HG02678 (cell line): ENCODE data around the gene EPAS1.

ENCODE experiments used
- ATAC-seq: cut with Tn5 transposase; IDR thresholded peaks from one replicate; pipeline ENCODE4 v1.9.1; 2021; ENCODE audit warnings: mild to moderate bottlenecking, moderate library complexity; ENCODE audit not compliant: unreplicated experiment

EPAS1 gene

DNA sequence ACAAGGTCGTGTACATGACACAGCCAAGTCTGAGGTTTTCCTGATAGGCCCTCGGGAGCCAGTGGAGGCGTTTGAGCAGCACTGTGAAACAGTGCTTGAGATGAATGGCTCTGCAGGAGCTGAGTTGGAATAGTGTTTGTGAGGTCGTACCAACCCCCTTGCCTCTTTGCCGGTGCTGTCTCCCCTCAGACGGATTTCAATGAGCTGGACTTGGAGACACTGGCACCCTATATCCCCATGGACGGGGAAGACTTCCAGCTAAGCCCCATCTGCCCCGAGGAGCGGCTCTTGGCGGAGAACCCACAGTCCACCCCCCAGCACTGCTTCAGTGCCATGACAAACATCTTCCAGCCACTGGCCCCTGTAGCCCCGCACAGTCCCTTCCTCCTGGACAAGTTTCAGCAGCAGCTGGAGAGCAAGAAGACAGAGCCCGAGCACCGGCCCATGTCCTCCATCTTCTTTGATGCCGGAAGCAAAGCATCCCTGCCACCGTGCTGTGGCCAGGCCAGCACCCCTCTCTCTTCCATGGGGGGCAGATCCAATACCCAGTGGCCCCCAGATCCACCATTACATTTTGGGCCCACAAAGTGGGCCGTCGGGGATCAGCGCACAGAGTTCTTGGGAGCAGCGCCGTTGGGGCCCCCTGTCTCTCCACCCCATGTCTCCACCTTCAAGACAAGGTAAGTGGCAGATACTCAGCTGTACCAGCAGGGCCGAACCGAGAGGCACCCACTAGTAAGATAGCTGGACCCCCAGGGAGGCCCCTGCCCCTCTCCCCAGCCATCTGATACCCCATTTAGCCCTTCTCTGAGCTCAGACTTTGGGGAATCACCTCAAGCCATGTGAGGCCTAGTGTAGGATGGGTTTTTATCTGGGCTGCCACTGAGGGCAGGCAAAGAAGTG lies 83.1 kb downstream of the EPAS1 start:
- no peak for ATAC-seq

DNA sequence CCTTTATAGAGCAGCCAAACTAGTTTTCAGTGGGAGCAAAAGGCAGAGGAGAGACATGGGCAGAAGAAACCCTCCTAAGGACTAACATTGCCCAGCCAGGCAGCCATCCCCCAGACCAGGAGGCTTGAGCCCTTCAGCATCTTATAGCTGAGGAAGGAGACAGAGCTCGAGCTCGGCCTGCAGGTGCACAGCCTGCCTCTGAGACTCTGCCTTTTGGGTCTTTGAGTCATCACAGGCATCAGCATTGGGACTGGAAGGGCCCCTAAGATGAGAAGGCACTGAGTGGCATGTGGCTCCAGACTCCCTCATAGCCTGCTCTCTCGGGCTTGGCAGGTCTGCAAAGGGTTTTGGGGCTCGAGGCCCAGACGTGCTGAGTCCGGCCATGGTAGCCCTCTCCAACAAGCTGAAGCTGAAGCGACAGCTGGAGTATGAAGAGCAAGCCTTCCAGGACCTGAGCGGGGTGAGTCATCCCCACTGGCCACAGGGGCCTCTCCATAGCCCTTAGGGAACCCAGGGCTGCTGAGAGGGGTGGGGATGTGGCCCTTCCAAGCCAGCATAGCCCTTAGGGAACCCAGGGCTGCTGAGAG lies 84.1 kb downstream of the EPAS1 start:
- ATAC-seq, result no peak

DNA sequence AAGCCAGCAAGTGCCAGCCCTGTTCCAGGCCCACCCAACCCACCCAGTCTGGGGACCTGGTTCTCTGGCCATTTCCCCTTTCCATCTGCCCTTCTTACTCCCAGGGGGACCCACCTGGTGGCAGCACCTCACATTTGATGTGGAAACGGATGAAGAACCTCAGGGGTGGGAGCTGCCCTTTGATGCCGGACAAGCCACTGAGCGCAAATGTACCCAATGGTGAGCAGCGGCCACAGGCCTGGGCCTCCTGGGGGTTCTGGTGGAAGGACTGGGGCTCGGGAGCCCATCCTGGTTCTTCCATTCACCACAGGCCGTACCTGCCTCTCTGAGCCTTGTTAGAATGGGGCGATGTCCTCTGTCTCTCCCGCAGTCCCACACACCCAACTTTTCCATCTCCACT lies 84.7 kb downstream of the EPAS1 start:
- ATAC-seq, result no peak

DNA sequence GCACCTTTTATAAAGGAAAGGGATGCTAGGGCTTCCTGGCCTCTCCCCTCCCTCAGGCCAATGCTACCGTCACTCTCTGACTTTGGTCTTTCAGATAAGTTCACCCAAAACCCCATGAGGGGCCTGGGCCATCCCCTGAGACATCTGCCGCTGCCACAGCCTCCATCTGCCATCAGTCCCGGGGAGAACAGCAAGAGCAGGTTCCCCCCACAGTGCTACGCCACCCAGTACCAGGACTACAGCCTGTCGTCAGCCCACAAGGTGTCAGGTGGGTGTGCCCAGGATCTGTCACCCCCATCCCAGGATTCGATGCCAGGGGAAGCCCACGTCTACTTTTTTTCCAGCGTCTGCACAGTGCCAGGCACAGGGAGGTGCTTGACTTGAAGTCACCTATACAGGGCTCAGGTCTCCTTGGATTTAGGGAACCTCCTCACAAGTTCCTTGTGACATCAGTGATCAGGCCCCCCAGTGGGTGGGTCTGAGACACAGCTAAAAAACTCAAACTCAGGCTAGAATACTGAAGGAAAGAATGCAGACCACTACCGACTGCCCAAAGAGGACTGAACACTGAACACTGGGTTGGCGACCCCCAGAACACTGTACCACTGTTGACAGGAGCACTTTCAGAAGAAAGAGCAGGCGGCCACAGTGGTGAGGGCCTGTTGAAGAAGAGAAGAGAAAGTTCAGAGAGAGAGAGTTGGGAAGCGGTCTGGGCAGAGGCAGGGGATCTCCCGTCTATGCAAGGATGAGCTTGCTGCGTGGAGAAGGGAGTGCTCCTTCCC lies 85.3 kb downstream of the EPAS1 start:
- no peak for ATAC-seq

DNA sequence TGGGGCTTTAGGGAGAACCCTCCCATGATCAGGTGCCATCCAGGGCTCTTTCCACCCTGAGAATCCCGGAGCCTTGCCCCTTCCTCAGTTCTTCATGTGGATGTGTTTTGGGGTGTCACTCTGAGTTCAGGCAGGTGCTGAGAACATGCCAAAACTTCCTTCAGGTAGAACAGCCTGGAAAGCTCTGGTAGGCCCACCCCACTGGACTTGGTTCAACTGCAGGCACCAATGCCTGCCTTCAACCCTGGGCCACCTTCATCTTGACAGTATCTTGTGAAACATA lies 85.8 kb downstream of the EPAS1 start:
- no peak for ATAC-seq

DNA sequence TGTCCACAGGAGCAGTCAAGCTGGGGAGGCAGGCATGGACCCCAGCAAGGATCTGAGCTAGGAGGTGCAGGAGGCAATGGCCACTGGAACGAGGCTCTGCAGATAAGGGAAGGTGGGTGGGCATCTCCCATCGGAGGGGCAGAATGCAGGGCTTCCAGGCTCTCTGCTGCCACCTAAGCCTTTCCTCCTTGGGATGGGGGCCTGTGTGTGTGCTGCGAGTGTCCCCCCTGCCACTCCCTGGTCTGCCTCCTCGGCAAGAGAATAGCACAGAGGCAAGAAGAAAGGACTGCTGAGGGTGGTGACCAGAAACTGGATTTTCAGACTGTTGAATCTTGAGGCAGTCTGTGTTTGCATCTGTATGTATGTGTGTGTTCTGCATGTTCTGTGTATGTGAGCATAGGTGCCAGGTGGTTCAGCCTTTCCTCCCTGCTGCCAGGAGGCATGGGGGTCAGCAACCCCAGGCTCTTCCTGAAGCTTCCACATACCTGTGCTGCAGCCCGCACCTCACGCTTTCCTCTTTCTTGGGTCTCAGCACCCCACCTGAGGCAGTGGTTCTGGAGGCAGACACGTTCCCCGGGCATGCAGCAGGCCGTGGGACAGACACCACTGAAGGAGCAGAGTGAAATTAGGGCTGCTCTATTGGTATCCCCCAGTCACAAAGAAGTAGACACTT lies 86.7 kb downstream of the EPAS1 start:
- ATAC-seq, result no peak

DNA sequence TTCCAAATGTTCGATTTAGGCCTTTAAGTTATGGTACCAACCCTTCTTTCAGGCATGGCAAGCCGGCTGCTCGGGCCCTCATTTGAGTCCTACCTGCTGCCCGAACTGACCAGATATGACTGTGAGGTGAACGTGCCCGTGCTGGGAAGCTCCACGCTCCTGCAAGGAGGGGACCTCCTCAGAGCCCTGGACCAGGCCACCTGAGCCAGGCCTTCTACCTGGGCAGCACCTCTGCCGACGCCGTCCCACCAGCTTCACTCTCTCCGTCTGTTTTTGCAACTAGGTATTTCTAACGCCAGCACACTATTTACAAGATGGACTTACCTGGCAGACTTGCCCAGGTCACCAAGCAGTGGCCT lies 87.2 kb downstream of the EPAS1 start:
- ATAC-seq, result no peak

DNA sequence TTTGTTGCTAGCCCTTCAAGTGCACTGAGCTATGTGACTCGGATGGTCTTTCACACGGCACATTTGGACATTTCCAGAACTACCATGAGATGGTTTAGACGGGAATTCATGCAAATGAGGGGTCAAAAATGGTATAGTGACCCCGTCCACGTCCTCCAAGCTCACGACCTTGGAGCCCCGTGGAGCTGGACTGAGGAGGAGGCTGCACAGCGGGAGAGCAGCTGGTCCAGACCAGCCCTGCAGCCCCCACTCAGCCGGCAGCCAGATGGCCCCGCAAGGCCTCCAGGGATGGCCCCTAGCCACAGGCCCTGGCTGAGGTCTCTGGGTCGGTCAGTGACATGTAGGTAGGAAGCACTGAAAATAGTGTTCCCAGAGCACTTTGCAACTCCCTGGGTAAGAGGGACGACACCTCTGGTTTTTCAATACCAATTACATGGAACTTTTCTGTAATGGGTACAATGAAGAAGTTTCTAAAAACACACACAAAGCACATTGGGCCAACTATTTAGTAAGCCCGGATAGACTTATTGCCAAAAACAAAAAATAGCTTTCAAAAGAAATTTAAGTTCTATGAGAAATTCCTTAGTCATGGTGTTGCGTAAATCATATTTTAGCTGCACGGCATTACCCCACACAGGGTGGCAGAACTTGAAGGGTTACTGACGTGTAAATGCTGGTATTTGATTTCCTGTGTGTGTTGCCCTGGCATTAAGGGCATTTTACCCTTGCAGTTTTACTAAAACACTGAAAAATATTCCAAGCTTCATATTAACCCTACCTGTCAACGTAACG lies 88.8 kb downstream of the EPAS1 start:
- no peak for ATAC-seq

DNA sequence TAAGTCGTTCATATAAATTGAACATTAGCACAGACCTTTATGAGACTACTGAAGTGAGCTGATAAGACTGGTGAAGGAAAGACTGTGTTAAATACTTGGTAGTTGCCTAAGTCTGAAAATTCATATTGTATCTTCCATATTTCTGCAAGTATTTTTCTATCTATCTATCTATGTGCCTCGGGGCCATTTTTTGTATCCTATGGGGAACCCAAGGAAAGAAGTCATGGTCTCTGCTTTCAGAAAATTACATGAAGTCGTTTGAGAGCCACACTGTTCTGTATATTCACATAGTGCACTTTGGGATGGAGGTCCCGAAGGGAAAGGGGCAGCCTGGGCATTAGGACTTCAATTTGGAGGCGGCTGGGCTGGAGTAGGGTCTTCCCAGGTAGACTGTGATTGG lies 89.6 kb downstream of the EPAS1 start:
- ATAC-seq, result no peak

DNA sequence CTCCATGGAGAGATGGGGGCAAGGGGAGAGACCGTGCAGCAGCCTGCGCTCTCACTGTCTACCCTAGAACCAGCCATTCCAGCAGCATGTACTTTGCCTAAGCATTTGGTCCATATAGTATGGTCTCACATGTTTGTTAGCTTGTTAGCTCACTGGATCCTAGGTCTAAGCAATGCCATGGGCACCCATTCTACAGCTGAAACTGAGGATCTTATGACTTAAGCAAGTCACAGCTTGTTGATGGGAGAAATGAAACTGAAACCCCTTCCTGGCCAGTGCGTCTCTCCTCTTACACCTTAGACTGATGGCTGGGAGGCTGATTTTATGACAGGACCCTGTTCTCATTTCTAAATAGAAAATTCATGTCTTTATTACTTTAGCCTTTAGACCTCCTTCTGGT lies 90.1 kb downstream of the EPAS1 start:
- ATAC-seq, result no peak

DNA sequence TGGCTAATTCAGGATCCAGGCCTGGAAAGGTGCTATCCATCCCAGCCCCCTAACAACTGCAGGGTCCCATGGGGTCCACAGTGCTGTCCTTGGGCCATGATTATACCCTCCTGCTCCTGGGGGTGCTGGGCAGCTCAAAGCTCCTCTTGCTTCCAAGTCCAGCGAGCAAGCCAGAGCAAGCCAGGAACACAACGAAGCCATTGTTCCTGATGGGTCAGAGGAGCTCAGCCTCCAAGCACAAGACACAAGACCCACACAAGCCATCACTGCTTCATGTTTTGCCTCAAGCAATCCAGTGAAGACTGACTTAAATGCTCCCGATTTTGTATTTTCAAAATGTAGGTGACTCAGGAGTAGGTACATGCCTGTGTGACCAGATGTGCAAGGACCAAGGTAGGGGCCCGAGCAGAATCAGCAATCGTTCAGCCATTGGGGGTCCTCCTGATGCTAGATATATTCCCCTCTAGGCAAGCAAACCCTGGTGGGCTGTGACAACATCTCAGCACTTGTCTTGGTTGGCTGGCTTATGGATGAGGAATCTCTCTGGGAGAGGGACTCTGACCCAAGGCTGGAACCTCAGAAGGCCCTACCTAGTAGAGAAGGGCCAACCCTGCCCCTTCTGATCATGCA lies 90.8 kb downstream of the EPAS1 start:
- ATAC-seq, result no peak

DNA sequence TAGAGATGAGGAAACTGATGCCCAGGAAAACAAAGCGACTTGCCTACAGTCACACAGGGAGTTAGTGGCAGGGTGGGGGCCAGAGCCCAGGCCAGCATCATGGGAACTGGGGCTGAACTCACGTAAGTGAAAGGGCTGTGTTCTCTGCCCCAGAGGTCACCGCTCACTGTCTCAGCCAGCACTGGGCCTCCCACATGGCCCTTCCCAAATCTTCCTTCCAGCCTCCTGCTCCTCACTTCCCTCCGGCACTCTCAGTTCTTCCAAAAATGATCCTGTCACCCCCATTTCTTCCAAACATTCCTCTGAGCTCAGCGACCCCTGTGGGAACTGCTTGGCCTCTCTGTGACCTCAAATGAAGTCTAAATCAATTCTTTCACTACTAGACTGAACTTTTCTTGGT lies 91.7 kb downstream of the EPAS1 start:
- ATAC-seq, result no peak

DNA sequence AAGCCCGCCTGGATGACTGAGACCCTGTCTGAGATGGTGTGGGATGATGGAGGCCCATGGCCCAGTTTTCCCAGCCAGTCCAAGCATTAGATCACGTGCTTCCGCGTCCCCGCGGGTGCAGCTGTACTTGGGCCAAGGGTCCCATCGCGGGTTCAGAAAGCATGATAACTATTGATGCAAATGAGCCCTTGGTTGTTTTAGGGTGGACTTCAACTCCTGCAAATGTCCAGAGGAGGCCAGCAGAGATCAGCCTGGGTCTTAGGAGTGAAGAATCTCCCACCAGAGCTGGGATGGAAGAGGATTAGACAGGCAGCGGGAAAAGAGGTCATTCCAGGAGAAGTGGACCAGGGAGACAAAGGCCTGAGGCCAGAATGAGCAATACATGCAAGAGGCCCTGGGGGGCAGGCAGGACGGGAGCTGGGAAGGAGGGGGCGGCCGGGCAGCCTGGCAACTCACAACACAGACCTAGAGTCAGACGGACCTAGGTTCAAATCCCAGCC lies 92.3 kb downstream of the EPAS1 start:
- ATAC-seq, result no peak

DNA sequence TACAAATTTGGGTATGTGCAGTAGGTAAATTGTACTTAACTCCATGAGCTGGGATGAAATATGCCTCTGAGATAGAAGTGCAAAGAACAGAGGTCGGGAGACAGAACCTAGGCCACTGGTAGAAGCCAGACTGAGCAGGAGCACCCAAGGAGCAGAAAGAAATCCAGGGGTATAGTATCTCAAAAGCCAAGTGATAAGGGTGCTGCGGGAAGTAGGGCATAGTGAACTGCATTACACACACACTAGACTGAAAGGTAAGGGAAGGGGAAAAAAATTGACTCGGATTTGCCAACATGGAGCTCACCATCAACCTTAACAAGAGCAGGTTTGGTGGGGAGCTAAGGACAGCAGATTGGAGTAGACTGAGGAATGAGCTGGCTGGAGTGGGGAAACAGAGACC lies 92.8 kb downstream of the EPAS1 start:
- ATAC-seq, result no peak

DNA sequence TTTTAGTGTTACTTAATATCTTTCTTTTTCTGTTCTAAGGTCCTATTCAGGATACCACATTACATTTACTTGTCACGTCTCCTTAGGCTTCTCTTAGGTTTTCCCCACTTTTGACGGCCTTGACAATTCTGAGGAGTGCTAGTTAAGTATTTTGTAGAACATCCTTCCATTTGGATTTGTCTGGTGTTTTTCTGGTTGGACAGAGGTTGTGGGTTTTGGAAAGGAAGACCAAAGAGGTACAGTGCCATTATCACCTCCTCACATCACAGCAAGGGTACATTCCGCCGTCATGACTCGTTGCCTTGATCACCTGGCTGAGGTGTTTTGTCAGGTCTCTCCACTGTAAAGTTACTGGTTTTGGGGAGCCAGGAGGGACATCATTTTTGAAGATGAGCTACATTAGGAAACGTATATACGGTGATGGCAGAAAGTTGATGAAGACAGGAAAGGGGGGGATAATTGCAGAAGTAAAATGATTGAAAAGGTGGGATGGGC lies 93.7 kb downstream of the EPAS1 start:
- ATAC-seq, result no peak

DNA sequence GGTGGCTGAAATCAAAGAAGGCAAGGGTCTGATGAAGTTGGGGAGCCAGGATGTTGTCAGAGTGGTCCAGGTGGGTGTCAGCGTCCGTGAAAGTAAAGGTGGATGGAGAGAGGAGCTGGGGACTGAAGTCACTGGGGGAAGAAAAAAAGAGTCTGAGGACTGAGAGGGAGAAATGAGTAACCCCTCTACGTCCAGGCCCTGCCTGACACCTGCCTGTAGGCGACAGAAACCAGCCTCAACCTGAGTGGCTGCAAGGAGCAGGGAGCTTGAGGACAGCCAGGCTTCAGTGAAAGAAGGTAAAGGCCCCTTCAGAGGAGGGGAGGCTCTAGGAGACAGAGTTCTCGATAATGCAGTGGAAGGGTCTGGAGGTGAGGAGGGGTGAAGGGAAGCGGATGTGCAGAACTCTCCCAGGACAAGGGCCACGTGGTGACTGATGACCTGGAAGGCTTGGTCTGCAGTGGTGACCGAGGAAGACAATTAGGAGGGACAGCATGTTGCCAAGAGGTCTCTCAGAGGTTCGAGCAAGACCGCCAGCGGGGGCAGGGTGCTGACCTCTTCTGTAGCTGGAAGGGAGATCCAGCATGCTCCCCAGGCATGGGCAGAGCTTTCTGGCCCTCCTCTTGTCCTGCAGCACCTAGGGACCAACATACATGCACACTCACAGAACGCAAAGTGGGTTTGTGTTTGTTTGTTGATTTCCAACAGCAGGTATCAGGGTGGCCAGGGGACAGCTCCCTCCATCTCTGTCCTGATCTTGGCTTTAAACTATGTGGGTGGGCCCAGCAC lies 95.5 kb downstream of the EPAS1 start:
- no peak for ATAC-seq

DNA sequence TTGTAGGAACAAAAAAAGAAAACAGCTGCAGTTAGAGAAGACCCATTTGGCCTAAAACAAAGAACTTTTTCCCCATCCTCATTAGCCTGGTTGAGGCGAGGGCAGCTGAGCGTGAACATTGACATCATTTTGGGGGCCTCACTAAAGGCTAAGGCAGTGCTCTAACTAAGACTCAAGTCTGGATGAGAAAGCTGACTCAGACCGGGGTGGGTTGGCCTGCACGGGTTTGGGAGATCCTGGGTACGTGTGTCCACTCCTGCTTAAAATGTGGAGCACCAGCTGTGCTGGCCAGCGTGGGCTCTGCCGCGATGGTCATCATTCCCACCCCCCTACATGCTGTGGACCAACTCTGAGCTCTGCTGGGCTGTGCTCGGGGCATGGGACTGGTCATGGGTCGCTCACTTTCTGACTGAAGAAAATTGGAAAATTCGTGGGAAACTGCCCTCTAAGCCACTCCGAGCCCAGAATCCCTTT lies 96.2 kb downstream of the EPAS1 start:
- no peak for ATAC-seq

DNA sequence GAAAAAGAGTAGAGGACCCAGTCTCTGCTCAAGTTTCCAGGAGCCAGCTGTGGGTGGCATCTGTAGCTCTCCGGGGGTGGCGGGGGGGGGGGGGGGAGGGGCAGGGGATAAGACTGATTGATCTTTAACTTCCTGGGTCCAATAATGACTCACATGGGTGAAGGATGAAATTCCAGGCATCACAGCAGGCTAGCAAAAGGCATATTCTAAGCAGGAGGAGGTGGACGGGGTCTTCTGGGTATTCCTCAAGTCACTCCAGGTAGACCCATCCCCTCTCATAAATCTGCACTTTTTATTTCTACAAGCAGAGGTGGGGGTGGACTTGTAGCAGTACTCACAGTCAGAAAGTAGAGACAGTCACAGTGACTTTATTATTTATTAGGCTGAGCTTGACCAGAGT lies 96.7 kb downstream of the EPAS1 start:
- ATAC-seq, result no peak
